HepG2 (cell line): Measurements from ENCODE around the gene TIMP4. TPM values are rescaled to one million over a fixed set of nuclear protein-coding genes. Genes with fewer than 3 reads are reported as not detected.

Experiments
- ATAC-seq: fragments of 200-7000 bp; cut with Tn5 transposase; 3 replicates; pipeline ENCODE4 v1.9.1; 2020; ENCODE audit warnings: mild to moderate bottlenecking, moderate library complexity
- BruUV-seq: library from RNA; stranded (reverse); fragments of 400-500 nt; replicated peaks from 2 replicates; lab custom pipeline; 2021; lab: Mats Ljungman, UMichigan
- CTCF ChIA-PET: fragments of 300-600 bp; formaldehyde crosslinking; extraction: SDS; loops from one replicate; lab custom pipeline; 2021; ENCODE audit warnings: low total read pairs, inconsistent platforms, low intra/inter-chr PET ratio; lab: Yijun Ruan, JAX
- POLR2A ChIA-PET: fragments of 350-600 bp; sonication (Branson Sonifier 250); formaldehyde crosslinking; loops from one replicate; lab custom pipeline; 2020; ENCODE audit warnings: antibody characterized with exemption, inconsistent platforms; lab: Yijun Ruan, JAX
- DNase-seq: peaks from one replicate; pipeline ENCODE4 v3.0.0-alpha.2; 2015; ENCODE audit warnings: low spot score
- FAIRE-seq: peaks from 3 replicates; lab custom pipeline; 2011; peaks lifted over from hg19 to GRCh38; lab: Jason Lieb, UNC
- H2AFZ ChIP-seq: one replicate; pipeline ENCODE4 v1.6.1; 2011; ENCODE audit warnings: low read length, inconsistent platforms
- H3K27ac ChIP-seq: fragments of 300-600 bp; 3 replicates; pipeline ENCODE4 v1.8.0; 2011; ENCODE audit warnings: mixed run types, mild to moderate bottlenecking, mixed read lengths, low read length, inconsistent platforms; ENCODE audit not compliant: insufficient read depth; ENCODE audit errors: extremely low read length
- H3K27me3 ChIP-seq, 2 experiments: fragments of 200-600 bp in 1 of 2; 2 replicates in 1 of 2; 3 replicates in 1 of 2; pipeline versions ENCODE4 v1.6.0 to v1.8.0; 2011; ENCODE audit warnings: low read length in 2 of 2, mild to moderate bottlenecking in 2 of 2, moderate library complexity in 2 of 2, inconsistent platforms in 1 of 2; ENCODE audit not compliant: insufficient read depth in 2 of 2, control insufficient read depth in 1 of 2
- H3K36me3 ChIP-seq, 2 experiments: fragments of 200-600 bp in 1 of 2; replicated peaks in 1 of 2; 2 replicates in 1 of 2; 3 replicates in 1 of 2; pipeline versions ENCODE4 v1.5.1 to v1.8.0; 2011; ENCODE audit warnings: low read length in 2 of 2, inconsistent platforms in 1 of 2; ENCODE audit not compliant: insufficient read depth in 2 of 2, control insufficient read depth in 1 of 2
- H3K4me1 ChIP-seq: 2 replicates; pipeline ENCODE4 v1.5.1; 2012; ENCODE audit warnings: low read length, inconsistent platforms; ENCODE audit not compliant: insufficient read depth
- H3K4me2 ChIP-seq: 2 replicates; pipeline ENCODE4 v1.6.0; 2011; ENCODE audit warnings: low read depth, low read length, inconsistent platforms
- H3K4me3 ChIP-seq, 3 experiments: fragments of 200-600 bp in 1 of 3; sonication (generic), shearing (Covaris generic) in 1 of 3; replicated peaks in 1 of 3; 2 replicates each; pipeline ENCODE4 v1.5.1; 2011 to 2016; ENCODE audit warnings: low read length in 3 of 3, inconsistent platforms in 2 of 3, low read depth in 2 of 3, mild to moderate bottlenecking in 2 of 3, control low read depth in 1 of 3, mixed read lengths in 1 of 3; ENCODE audit not compliant: insufficient read depth in 1 of 3
- H3K79me2 ChIP-seq: one replicate; pipeline ENCODE4 v1.6.1; 2011; ENCODE audit warnings: low read length, inconsistent platforms; ENCODE audit not compliant: insufficient read depth
- H3K9ac ChIP-seq: 2 replicates; pipeline ENCODE4 v1.6.0; 2011; ENCODE audit warnings: mild to moderate bottlenecking, low read depth, low read length, inconsistent platforms; ENCODE audit not compliant: insufficient read depth
- H3K9me3 ChIP-seq: 2 replicates; pipeline ENCODE4 v1.5.1; 2012; ENCODE audit warnings: mild to moderate bottlenecking, low read length
- H4K20me1 ChIP-seq: 2 replicates; pipeline ENCODE4 v1.6.0; 2011; ENCODE audit warnings: inconsistent platforms, mild to moderate bottlenecking, low read length, moderate library complexity; ENCODE audit not compliant: insufficient read depth
- IRF2 ChIP-seq: IDR thresholded peaks from 2 replicates; pipeline ENCODE4 v1.6.1; 2018; ENCODE audit warnings: missing genetic modification reagents, missing compliant biosample characterization
- IRX3 ChIP-seq: sonication (generic); formaldehyde crosslinking; IDR thresholded peaks from 2 replicates; pipeline ENCODE4 v1.8.1; 2023; ENCODE audit warnings: mild to moderate bottlenecking, low read depth, missing genetic modification reagents, borderline replicate concordance
- MATR3 ChIP-seq: sonication (generic); formaldehyde crosslinking; IDR thresholded peaks from 2 replicates; pipeline ENCODE4 v1.4.0; 2020; ENCODE audit warnings: missing genetic modification reagents
- MXI1 ChIP-seq: IDR thresholded peaks from 3 replicates; pipeline ENCODE4 v1.6.1; 2012; ENCODE audit warnings: low read depth, low read length, inconsistent platforms, borderline replicate concordance
- PITX1 ChIP-seq: sonication (generic); formaldehyde crosslinking; IDR thresholded peaks from 2 replicates; pipeline ENCODE4 v1.5.1; 2020; ENCODE audit warnings: mild to moderate bottlenecking, missing genetic modification reagents
- RAD21 ChIP-seq: fragments of 450-650 bp; formaldehyde crosslinking; IDR thresholded peaks from 2 replicates; pipeline ENCODE4 v1.5.0; 2020; ENCODE audit warnings: mild to moderate bottlenecking
- SALL1 ChIP-seq: sonication (generic); formaldehyde crosslinking; IDR thresholded peaks from 2 replicates; pipeline ENCODE4 v1.8.0; 2022; ENCODE audit warnings: mild to moderate bottlenecking, missing genetic modification reagents
- SMC3 ChIP-seq: IDR thresholded peaks from 2 replicates; pipeline ENCODE4 v1.6.1; 2011; ENCODE audit warnings: low read length, improper control_type of control experiment
- STAG1 ChIP-seq: sonication (generic); formaldehyde crosslinking; IDR thresholded peaks from 2 replicates; pipeline ENCODE4 v1.4.0; 2020; ENCODE audit warnings: missing genetic modification reagents
- TAF15 ChIP-seq: fragments of 200-400 bp; formaldehyde crosslinking; IDR thresholded peaks from one replicate; pipeline ENCODE4 v1.6.1; 2018; ENCODE audit warnings: mild to moderate bottlenecking, low read depth, low read length; ENCODE audit not compliant: poor library complexity, severe bottlenecking
- TEAD3 ChIP-seq: optimal IDR thresholded peaks from 2 replicates; pipeline ENCODE3; 2016; ENCODE audit warnings: borderline replicate concordance
- XRCC5 ChIP-seq: fragments of 200-400 bp; formaldehyde crosslinking; optimal IDR thresholded peaks from 2 replicates; pipeline ENCODE3; 2017; ENCODE audit warnings: mild to moderate bottlenecking, low read length
- ZNF30 ChIP-seq: sonication (generic); formaldehyde crosslinking; IDR thresholded peaks from 2 replicates; pipeline ENCODE4 v1.5.0; 2020; ENCODE audit warnings: mild to moderate bottlenecking, missing genetic modification reagents
- ZNF563 ChIP-seq: sonication (generic); formaldehyde crosslinking; IDR thresholded peaks from 2 replicates; pipeline ENCODE4 v1.8.0; 2022; ENCODE audit warnings: mild to moderate bottlenecking, moderate library complexity, missing genetic modification reagents
- ZNF737 ChIP-seq: sonication (generic); formaldehyde crosslinking; IDR thresholded peaks from 2 replicates; pipeline ENCODE4 v1.5.0; 2020; ENCODE audit warnings: missing genetic modification reagents, mild to moderate bottlenecking, borderline replicate concordance
- WGBS: methylation state at CpG from one replicate; pipeline ENCODE4 v1.1.6; 2017; ENCODE audit warnings: low lambda C conversion rate; 5-methylcytosine and 5-hydroxymethylcytosine counted together
- in situ Hi-C: cut with HindIII; loops from 2 replicates; pipeline ENCODE4 v1.10.0; 2017; ENCODE audit warnings: low pct_unique_long_range_greater_than_20kb; ENCODE audit not compliant: extremely low pct_ligation_motif_present
- intact Hi-C: fragments of 100-400 bp; cut with micrococcal nuclease; formaldehyde crosslinking; loops from one replicate; pipeline ENCODE4 v1.10.0; 2022; ENCODE audit not compliant: unreplicated experiment
- polyA plus RNA-seq, 8 experiments: library from polyadenylated mRNA; depleted of rRNA in 3 of 8; stranded (reverse) in 7 of 8; unstranded in 1 of 8; fragments of >200 nt; fragmentation: Illumina TruSeq in 4 of 8; extraction: Trizol in 4 of 8; gene quantifications; 2 replicates each; pipeline versions ENCODE4 v1.2.1 to v1.2.3, GENCODE V29; 2011 to 2016; ENCODE audit warnings: low read depth in 4 of 8, missing spikeins in 1 of 8, mixed read lengths in 1 of 8; ENCODE audit not compliant: insufficient read depth in 1 of 8
- total RNA-seq, 5 experiments: library from RNA; depleted of rRNA; stranded (reverse); fragments of >200 nt; fragmentation: Illumina TruSeq; extraction: Trizol; gene quantifications; 2 replicates each; pipeline ENCODE4 v1.2.3, GENCODE V29; 2016; ENCODE audit warnings: low read depth in 1 of 5
- TF ChIP-seq, protein P1 (sequence below): sonication (generic); formaldehyde crosslinking; IDR thresholded peaks from 2 replicates; pipeline ENCODE4 v1.5.0; 2020; ENCODE audit warnings: mild to moderate bottlenecking, missing genetic modification reagents, moderate library complexity
- TF ChIP-seq, protein P2 (sequence below): sonication (generic); formaldehyde crosslinking; IDR thresholded peaks from 2 replicates; pipeline ENCODE4 v1.4.0; 2020; ENCODE audit warnings: missing genetic modification reagents

The TIMP4 gene
- total and polyA plus RNA-seq, 2 of the 13 experiments (the other 11 are each of a cell fraction or from before 2014, with no cell fraction given), result 0.05 to 0.07 TPM

- BruUV-seq, result no TSS peak
- H3K4me1 ChIP-seq, result no peaks in the 10 kb centered on the region
- ATAC-seq, result peak; percentile 98
- WGBS, result 0% methylated on average over 2 of the region's 3 CpGs
- no peak overlapping the region for H3K4me2 ChIP-seq
- 0 out of 5 replicates have a peak, but pooled peaks cover 0 to 2% of the 10 kb centered on the region in 2 experiments for H3K27me3 ChIP-seq
- peaks cover 10% of the 10 kb centered on the region for H3K9me3 ChIP-seq
- no peak overlapping the region for H3K9ac ChIP-seq
- H3K36me3 ChIP-seq, result no peaks in the 10 kb centered on the region
- CTCF ChIA-PET, result interaction anchor here (1.5 to 3.8 kb wide), 3 partner anchors 37 to 232 kb away, joined by 5 to 33 read pairs (median 25); no protein-coding TSS in a partner anchor
- POLR2A ChIA-PET, result interaction anchor here (1.7 kb wide), 1 partner anchor 309 kb away, joined by 4 read pairs; the partner anchor contains the start of gene TSEN2
- no peaks in the 10 kb centered on the region for H3K79me2 ChIP-seq
- peak; percentile 69 for FAIRE-seq
- no peak overlapping the region for H3K27ac ChIP-seq
- DNase-seq, result peak; percentile 52
- no peak overlapping the region for H2AFZ ChIP-seq
- intact Hi-C loops (loop anchor here (1.0 to 5.0 kb wide), 3 partner anchors 37 to 306 kb away; partner anchors contain the start of gene TSEN2), in situ Hi-C loops (loop anchor here (5.0 kb wide), 1 partner anchor 39 kb away; no protein-coding TSS in a partner anchor)
- no peaks in the 10 kb centered on the region for H4K20me1 ChIP-seq
- TF ChIP-seq TAF15, result no peak
- no peak for TF ChIP-seq PITX1 (CRISPR knock-in tag)
- peak; percentile 20 for TF ChIP-seq TEAD3
- TF ChIP-seq, protein P1, sequence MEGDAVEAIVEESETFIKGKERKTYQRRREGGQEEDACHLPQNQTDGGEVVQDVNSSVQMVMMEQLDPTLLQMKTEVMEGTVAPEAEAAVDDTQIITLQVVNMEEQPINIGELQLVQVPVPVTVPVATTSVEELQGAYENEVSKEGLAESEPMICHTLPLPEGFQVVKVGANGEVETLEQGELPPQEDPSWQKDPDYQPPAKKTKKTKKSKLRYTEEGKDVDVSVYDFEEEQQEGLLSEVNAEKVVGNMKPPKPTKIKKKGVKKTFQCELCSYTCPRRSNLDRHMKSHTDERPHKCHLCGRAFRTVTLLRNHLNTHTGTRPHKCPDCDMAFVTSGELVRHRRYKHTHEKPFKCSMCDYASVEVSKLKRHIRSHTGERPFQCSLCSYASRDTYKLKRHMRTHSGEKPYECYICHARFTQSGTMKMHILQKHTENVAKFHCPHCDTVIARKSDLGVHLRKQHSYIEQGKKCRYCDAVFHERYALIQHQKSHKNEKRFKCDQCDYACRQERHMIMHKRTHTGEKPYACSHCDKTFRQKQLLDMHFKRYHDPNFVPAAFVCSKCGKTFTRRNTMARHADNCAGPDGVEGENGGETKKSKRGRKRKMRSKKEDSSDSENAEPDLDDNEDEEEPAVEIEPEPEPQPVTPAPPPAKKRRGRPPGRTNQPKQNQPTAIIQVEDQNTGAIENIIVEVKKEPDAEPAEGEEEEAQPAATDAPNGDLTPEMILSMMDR (CRISPR knock-in tag), result peak; percentile 94
- TF ChIP-seq ZNF30 (CRISPR knock-in tag), result no peak
- TF ChIP-seq ZNF737 (CRISPR knock-in tag), result 0 out of 2 replicates have a peak, but pooled peaks have one; percentile 35
- TF ChIP-seq XRCC5, result peak; percentile 67
- TF ChIP-seq SMC3, result peak; percentile 86
- TF ChIP-seq, protein P2, sequence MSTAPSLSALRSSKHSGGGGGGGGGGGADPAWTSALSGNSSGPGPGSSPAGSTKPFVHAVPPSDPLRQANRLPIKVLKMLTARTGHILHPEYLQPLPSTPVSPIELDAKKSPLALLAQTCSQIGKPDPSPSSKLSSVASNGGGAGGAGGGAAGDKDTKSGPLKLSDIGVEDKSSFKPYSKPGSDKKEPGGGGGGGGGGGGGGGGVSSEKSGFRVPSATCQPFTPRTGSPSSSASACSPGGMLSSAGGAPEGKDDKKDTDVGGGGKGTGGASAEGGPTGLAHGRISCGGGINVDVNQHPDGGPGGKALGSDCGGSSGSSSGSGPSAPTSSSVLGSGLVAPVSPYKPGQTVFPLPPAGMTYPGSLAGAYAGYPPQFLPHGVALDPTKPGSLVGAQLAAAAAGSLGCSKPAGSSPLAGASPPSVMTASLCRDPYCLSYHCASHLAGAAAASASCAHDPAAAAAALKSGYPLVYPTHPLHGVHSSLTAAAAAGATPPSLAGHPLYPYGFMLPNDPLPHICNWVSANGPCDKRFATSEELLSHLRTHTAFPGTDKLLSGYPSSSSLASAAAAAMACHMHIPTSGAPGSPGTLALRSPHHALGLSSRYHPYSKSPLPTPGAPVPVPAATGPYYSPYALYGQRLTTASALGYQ (CRISPR knock-in tag), result no peak
- 0 out of 2 replicates have a peak, but pooled peaks have one; percentile 17 for TF ChIP-seq IRF2
- TF ChIP-seq ZNF563, result peak; percentile 70; the same call in 1 of the 2 replicates
- TF ChIP-seq MATR3 (CRISPR knock-in tag), result no peak
- no peak for TF ChIP-seq IRX3 (CRISPR knock-in tag)
- peak; percentile 78; the same call in 1 of the 2 replicates for TF ChIP-seq RAD21 (CRISPR knock-in tag)
- TF ChIP-seq STAG1 (CRISPR knock-in tag), result peak; percentile 89
- TF ChIP-seq MXI1, result 0 out of 3 replicates have a peak, but pooled peaks have one; percentile 17
- 0 out of 2 replicates have a peak, but pooled peaks have one; percentile 39 for TF ChIP-seq SALL1
- H3K4me3 ChIP-seq, result no peak overlapping the region
These were observed 17.2 kb upstream of the TIMP4 start for GRCh38 chr3:12175844-12176453.
